NB4 (cell line): ENCODE data around the gene UCHL5.

Experiments used
- MYC ChIP-seq: IDR thresholded peaks from 2 replicates; pipeline ENCODE4 v1.6.1; 2011; ENCODE audit warnings: low read depth, low read length
- POLR2A ChIP-seq: IDR thresholded peaks from 2 replicates; pipeline ENCODE4 v1.6.1; 2011; ENCODE audit warnings: mild to moderate bottlenecking; ENCODE audit not compliant: insufficient read length; ENCODE audit errors: extremely low read depth
- TF ChIP-seq, protein P1 (sequence below): IDR thresholded peaks from one replicate; pipeline ENCODE4 v1.5.1; 2012; ENCODE audit warnings: low read depth, low read length
- TF ChIP-seq, protein P2 (sequence below): IDR thresholded peaks from 2 replicates; pipeline ENCODE4 v1.6.1; 2011; ENCODE audit warnings: low read depth, low read length

DNA sequence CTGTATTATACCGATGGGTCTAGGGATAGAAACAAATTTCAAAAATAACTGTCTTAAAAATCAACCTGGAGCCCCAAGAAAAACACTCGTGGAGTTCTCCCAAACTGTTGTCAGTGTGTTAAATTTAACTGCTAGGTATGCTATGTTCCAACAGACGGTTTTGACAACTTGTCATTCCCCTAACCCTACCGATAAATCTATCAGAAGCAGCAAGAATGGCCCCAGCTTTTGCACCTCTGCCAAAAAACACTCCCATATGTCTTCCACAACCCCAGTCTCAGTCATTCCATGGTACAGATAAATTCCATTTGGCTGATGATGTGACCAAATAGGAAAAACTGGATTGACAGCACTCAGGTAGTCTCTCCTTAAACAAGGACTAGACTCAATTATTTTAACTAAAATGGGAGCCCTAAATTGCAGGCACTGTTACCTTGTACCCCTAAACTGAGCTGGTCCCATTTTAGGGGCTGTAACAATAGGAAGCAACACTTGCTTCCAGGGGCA, 4.9 kb downstream of the UCHL5 start:
- TF ChIP-seq, protein P1, sequence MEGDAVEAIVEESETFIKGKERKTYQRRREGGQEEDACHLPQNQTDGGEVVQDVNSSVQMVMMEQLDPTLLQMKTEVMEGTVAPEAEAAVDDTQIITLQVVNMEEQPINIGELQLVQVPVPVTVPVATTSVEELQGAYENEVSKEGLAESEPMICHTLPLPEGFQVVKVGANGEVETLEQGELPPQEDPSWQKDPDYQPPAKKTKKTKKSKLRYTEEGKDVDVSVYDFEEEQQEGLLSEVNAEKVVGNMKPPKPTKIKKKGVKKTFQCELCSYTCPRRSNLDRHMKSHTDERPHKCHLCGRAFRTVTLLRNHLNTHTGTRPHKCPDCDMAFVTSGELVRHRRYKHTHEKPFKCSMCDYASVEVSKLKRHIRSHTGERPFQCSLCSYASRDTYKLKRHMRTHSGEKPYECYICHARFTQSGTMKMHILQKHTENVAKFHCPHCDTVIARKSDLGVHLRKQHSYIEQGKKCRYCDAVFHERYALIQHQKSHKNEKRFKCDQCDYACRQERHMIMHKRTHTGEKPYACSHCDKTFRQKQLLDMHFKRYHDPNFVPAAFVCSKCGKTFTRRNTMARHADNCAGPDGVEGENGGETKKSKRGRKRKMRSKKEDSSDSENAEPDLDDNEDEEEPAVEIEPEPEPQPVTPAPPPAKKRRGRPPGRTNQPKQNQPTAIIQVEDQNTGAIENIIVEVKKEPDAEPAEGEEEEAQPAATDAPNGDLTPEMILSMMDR: no peak
- TF ChIP-seq POLR2A: no peak
- TF ChIP-seq, protein P2, sequence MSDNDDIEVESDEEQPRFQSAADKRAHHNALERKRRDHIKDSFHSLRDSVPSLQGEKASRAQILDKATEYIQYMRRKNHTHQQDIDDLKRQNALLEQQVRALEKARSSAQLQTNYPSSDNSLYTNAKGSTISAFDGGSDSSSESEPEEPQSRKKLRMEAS: no peak
- no peak for TF ChIP-seq MYC
